ENCODE data around the gene CRLF1. TPM values are rescaled to one million over a fixed set of nuclear protein-coding genes. Genes with fewer than 3 reads are reported as not detected.

CRLF1 gene
- total and polyA plus RNA-seq, 10 of the 15 experiments (the other 5 are each of a cell fraction or from before 2014, with no cell fraction given), result 0.10 to 1.2 (median 0.49) TPM; not detected in 4

DNA sequence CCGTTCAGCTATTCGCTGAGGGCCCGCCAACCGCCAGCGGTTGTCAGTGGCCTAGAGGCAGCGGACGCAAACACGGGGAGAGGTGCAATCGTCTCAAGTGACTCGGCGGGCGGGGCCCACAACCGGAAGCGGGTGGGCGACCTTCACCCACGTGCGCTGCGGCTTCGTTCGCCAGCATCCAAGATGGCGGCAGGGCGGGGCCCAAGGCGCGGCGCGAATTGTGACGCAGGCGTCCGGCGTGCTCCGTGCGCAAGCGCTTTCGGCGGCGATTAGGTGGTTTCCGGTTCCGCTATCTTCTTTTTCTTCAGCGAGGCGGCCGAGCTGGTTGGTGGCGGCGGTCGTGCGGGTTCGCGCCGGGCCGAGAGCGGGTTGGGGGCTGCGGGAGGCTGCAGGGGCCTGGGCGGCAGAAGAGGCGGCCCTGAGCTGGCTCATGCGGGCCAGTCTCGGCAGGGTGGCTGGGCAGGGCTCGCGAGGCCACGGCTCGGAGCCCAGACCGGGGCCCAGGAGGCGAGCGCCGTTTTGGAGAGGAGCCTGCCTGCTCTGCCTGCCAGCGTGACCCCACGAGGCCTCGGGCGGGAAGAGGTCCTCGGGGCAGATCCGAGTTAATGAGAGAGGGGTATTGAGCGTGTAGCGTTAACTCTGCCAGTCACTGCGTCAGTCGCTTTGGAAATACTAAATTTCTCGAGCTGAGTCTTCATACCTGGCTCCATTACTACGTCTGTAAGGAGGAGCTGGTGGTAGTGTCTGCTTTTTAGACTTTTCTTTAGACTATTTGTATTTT lies 34.8 kb downstream of the CRLF1 start, which contains the start of gene UBA52 (continued):
- TF ChIP-seq, protein P1, sequence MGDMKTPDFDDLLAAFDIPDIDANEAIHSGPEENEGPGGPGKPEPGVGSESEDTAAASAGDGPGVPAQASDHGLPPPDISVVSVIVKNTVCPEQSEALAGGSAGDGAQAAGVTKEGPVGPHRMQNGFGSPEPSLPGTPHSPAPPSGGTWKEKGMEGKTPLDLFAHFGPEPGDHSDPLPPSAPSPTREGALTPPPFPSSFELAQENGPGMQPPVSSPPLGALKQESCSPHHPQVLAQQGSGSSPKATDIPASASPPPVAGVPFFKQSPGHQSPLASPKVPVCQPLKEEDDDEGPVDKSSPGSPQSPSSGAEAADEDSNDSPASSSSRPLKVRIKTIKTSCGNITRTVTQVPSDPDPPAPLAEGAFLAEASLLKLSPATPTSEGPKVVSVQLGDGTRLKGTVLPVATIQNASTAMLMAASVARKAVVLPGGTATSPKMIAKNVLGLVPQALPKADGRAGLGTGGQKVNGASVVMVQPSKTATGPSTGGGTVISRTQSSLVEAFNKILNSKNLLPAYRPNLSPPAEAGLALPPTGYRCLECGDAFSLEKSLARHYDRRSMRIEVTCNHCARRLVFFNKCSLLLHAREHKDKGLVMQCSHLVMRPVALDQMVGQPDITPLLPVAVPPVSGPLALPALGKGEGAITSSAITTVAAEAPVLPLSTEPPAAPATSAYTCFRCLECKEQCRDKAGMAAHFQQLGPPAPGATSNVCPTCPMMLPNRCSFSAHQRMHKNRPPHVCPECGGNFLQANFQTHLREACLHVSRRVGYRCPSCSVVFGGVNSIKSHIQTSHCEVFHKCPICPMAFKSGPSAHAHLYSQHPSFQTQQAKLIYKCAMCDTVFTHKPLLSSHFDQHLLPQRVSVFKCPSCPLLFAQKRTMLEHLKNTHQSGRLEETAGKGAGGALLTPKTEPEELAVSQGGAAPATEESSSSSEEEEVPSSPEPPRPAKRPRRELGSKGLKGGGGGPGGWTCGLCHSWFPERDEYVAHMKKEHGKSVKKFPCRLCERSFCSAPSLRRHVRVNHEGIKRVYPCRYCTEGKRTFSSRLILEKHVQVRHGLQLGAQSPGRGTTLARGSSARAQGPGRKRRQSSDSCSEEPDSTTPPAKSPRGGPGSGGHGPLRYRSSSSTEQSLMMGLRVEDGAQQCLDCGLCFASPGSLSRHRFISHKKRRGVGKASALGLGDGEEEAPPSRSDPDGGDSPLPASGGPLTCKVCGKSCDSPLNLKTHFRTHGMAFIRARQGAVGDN (IDR thresholded peaks at IDR 0.05), result peak; percentile 79
- TF ChIP-seq, protein P2, sequence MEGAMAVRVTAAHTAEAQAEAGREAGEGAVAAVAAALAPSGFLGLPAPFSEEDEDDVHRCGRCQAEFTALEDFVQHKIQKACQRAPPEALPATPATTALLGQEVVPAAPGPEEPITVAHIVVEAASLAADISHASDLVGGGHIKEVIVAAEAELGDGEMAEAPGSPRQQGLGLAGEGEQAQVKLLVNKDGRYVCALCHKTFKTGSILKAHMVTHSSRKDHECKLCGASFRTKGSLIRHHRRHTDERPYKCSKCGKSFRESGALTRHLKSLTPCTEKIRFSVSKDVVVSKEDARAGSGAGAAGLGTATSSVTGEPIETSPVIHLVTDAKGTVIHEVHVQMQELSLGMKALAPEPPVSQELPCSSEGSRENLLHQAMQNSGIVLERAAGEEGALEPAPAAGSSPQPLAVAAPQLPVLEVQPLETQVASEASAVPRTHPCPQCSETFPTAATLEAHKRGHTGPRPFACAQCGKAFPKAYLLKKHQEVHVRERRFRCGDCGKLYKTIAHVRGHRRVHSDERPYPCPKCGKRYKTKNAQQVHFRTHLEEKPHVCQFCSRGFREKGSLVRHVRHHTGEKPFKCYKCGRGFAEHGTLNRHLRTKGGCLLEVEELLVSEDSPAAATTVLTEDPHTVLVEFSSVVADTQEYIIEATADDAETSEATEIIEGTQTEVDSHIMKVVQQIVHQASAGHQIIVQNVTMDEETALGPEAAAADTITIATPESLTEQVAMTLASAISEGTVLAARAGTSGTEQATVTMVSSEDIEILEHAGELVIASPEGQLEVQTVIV (IDR thresholded peaks at IDR 0.05; ENCODE audit: borderline replicate concordance, partially characterized antibody), result peak; percentile 35
- TF ChIP-seq PAX5 (IDR thresholded peaks at IDR 0.05; ENCODE audit: borderline replicate concordance, low read depth, low read length) (peak; percentile 59; the same call in 1 of the 2 replicates), ESRRA (IDR thresholded peaks at IDR 0.05; ENCODE audit: low read length) (0 out of 2 replicates have a peak, but pooled peaks have one; percentile 32), STAT1 (conservative IDR thresholded peaks at IDR 0.05) (0 out of 2 replicates have a peak, but pooled peaks have one; percentile 32), EZH2 (IDR thresholded peaks at IDR 0.05; ENCODE audit: borderline replicate concordance, control insufficient read depth, low read depth, low read length) (no peak), YBX1 (IDR thresholded peaks at IDR 0.05) (no peak), RCOR1 (conservative IDR thresholded peaks at IDR 0.05; ENCODE audit: low read depth, low read length) (0 out of 2 replicates have a peak, but pooled peaks have one; percentile 55), NR2C1 (IDR thresholded peaks at IDR 0.05) (peak; percentile 86), HDAC6 (IDR thresholded peaks at IDR 0.05; ENCODE audit: unreplicated experiment) (no peak), BMI1 (IDR thresholded peaks at IDR 0.05; ENCODE audit: borderline replicate concordance) (no peak), SMAD5 (IDR thresholded peaks at IDR 0.05; ENCODE audit: low read depth) (peak; percentile 93), POU2F2 (IDR thresholded peaks at IDR 0.05; ENCODE audit: borderline replicate concordance, low read depth, low read length) (peak; percentile 75), ASH2L (IDR thresholded peaks at IDR 0.05; ENCODE audit: borderline replicate concordance, low read depth) (no peak), RAD51 (IDR thresholded peaks at IDR 0.05) (peak; percentile 90), KDM1A (IDR thresholded peaks at IDR 0.05; ENCODE audit: borderline replicate concordance) (no peak), POLR2A (IDR thresholded peaks at IDR 0.05; ENCODE audit: low read depth, low read length) (peak; percentile 99)
- TF ChIP-seq, protein P3, sequence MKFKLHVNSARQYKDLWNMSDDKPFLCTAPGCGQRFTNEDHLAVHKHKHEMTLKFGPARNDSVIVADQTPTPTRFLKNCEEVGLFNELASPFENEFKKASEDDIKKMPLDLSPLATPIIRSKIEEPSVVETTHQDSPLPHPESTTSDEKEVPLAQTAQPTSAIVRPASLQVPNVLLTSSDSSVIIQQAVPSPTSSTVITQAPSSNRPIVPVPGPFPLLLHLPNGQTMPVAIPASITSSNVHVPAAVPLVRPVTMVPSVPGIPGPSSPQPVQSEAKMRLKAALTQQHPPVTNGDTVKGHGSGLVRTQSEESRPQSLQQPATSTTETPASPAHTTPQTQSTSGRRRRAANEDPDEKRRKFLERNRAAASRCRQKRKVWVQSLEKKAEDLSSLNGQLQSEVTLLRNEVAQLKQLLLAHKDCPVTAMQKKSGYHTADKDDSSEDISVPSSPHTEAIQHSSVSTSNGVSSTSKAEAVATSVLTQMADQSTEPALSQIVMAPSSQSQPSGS (IDR thresholded peaks at IDR 0.05; ENCODE audit: low read length), result no peak
- TF ChIP-seq, protein P4, sequence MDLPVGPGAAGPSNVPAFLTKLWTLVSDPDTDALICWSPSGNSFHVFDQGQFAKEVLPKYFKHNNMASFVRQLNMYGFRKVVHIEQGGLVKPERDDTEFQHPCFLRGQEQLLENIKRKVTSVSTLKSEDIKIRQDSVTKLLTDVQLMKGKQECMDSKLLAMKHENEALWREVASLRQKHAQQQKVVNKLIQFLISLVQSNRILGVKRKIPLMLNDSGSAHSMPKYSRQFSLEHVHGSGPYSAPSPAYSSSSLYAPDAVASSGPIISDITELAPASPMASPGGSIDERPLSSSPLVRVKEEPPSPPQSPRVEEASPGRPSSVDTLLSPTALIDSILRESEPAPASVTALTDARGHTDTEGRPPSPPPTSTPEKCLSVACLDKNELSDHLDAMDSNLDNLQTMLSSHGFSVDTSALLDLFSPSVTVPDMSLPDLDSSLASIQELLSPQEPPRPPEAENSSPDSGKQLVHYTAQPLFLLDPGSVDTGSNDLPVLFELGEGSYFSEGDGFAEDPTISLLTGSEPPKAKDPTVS (IDR thresholded peaks at IDR 0.05; ENCODE audit: low read depth, low read length), result no peak
- TF ChIP-seq, protein P5, sequence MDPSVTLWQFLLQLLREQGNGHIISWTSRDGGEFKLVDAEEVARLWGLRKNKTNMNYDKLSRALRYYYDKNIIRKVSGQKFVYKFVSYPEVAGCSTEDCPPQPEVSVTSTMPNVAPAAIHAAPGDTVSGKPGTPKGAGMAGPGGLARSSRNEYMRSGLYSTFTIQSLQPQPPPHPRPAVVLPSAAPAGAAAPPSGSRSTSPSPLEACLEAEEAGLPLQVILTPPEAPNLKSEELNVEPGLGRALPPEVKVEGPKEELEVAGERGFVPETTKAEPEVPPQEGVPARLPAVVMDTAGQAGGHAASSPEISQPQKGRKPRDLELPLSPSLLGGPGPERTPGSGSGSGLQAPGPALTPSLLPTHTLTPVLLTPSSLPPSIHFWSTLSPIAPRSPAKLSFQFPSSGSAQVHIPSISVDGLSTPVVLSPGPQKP (IDR thresholded peaks at IDR 0.05; ENCODE audit: low read depth, low read length), result peak; percentile 98
